Osteoblast (primary cell): ENCODE measurements around the gene ZNF680. TPM values are rescaled to one million over a fixed set of nuclear protein-coding genes. Genes with fewer than 3 reads are reported as not detected.
"Not testable (repeated sequence)": the region's sequence is repeated elsewhere in the genome, so short reads cannot be mapped to it uniquely, and the experiment has no call there.

Experiments
- DNase-seq: peaks from one replicate; pipeline ENCODE4 v3.0.0; 2011; ENCODE audit warnings: low spot score, mixed read lengths; ENCODE audit not compliant: insufficient read length; ENCODE audit errors: missing footprints
- H2AFZ ChIP-seq: 2 replicates; pipeline ENCODE4 v1.6.0; 2011; ENCODE audit warnings: mild to moderate bottlenecking, low read length
- H3K27ac ChIP-seq: 2 replicates; pipeline ENCODE4 v1.5.1; 2011; ENCODE audit warnings: mild to moderate bottlenecking, low read depth, low read length, moderate library complexity
- H3K27me3 ChIP-seq: 2 replicates; pipeline ENCODE4 v1.6.0; 2012; ENCODE audit warnings: mild to moderate bottlenecking, control low read depth, inconsistent platforms, low read length, moderate library complexity; ENCODE audit not compliant: insufficient read depth
- H3K36me3 ChIP-seq: 2 replicates; pipeline ENCODE4 v1.5.1; 2011; ENCODE audit warnings: mild to moderate bottlenecking, low read length, control low read depth, moderate library complexity; ENCODE audit not compliant: insufficient read depth
- H3K4me1 ChIP-seq: 2 replicates; pipeline ENCODE4 v1.5.1; 2011; ENCODE audit warnings: mild to moderate bottlenecking, low read length, control low read depth, moderate library complexity; ENCODE audit not compliant: insufficient read depth
- H3K4me2 ChIP-seq: 2 replicates; pipeline ENCODE4 v1.6.0; 2011; ENCODE audit warnings: mild to moderate bottlenecking, low read length; ENCODE audit not compliant: insufficient read depth
- H3K4me3 ChIP-seq: fragments of 200-600 bp; sonication (generic); 3 replicates; pipeline ENCODE4 v1.5.1; 2012; ENCODE audit warnings: mild to moderate bottlenecking, low read length, inconsistent platforms; ENCODE audit not compliant: insufficient read depth
- H3K79me2 ChIP-seq: 2 replicates; pipeline ENCODE4 v1.6.0; 2012; ENCODE audit warnings: mild to moderate bottlenecking, low read length, control low read depth, inconsistent platforms; ENCODE audit not compliant: insufficient read depth
- H3K9me3 ChIP-seq: 2 replicates; pipeline ENCODE4 v1.5.1; 2011; ENCODE audit warnings: low read depth, low read length, control low read depth
- H4K20me1 ChIP-seq: 2 replicates; pipeline ENCODE4 v1.6.0; 2012; ENCODE audit warnings: mild to moderate bottlenecking, low read length, control low read depth; ENCODE audit not compliant: insufficient read depth
- CTCF ChIP-seq: IDR thresholded peaks from 2 replicates; pipeline ENCODE4 v1.5.1; 2011; ENCODE audit warnings: mild to moderate bottlenecking, low read depth, low read length, moderate library complexity; ENCODE audit errors: extremely low read depth
- total RNA-seq: library from RNA; depleted of rRNA; stranded (reverse); fragments of >200 nt; gene quantifications from 2 replicates; pipeline ENCODE4 v1.2.3, GENCODE V29; 2012

Gene ZNF680
- total RNA-seq, 1 donor, result 12.7 TPM

GRCh38 chr7:64557601-64558322 lies 5.1 kb downstream of the ZNF680 start:
- H3K79me2 ChIP-seq, result peaks cover 84% of the 10 kb centered on the region
- peaks cover 22% of the 10 kb centered on the region for H3K4me1 ChIP-seq
- H2AFZ ChIP-seq, result no peak overlapping the region

GRCh38 chr7:64555046-64555445 lies 7.8 kb downstream of the ZNF680 start:
- Histone ChIP-seq H3K4me2 (no peak overlapping the region), H3K4me3 (no peak overlapping the region), H3K36me3 (no peaks in the 10 kb centered on the region), H2AFZ (no peak overlapping the region), H4K20me1 (no peaks in the 10 kb centered on the region), H3K27me3 (no peaks in the 10 kb centered on the region), H3K27ac (no peak overlapping the region), H3K79me2 (peaks cover 80% of the 10 kb centered on the region), H3K4me1 (peaks cover 26% of the 10 kb centered on the region), H3K9me3 (no peaks in the 10 kb centered on the region)
- DNase-seq, result no peak
- no peak for TF ChIP-seq CTCF

More at GRCh38 chr7:64557601-64558322, 5.1 kb downstream of the ZNF680 start:
- no peak for TF ChIP-seq CTCF
- Histone ChIP-seq H3K36me3 (no peaks in the 10 kb centered on the region), H3K4me2 (no peak overlapping the region), H3K4me3 (no peak overlapping the region), H3K27me3 (no peaks in the 10 kb centered on the region), H3K9me3 (no peaks in the 10 kb centered on the region), H3K27ac (no peak overlapping the region), H4K20me1 (no peaks in the 10 kb centered on the region)
- no peak for DNase-seq

GRCh38 chr7:64554188-64554587 lies 8.7 kb downstream of the ZNF680 start:
- H4K20me1 ChIP-seq, DNase-seq, H3K27ac ChIP-seq, H3K36me3 ChIP-seq, H2AFZ ChIP-seq, H3K4me3 ChIP-seq, H3K4me2 ChIP-seq, H3K27me3 ChIP-seq, H3K9me3 ChIP-seq: not testable (repeated sequence)
- Histone ChIP-seq H3K4me1 (peaks cover 23% of the 10 kb centered on the region), H3K79me2 (peaks cover 81% of the 10 kb centered on the region)

GRCh38 chr7:64551375-64552142 lies 11.3 kb downstream of the ZNF680 start:
- Histone ChIP-seq H3K4me3 (no peak overlapping the region), H3K36me3 (no peaks in the 10 kb centered on the region), H2AFZ (no peak overlapping the region), H3K27ac (no peak overlapping the region), H3K9me3 (no peaks in the 10 kb centered on the region), H3K27me3 (no peaks in the 10 kb centered on the region), H4K20me1 (no peaks in the 10 kb centered on the region), H3K79me2 (peaks cover 73% of the 10 kb centered on the region), H3K4me1 (peaks cover 11% of the 10 kb centered on the region), H3K4me2 (no peak overlapping the region)
- TF ChIP-seq CTCF, result no peak
- DNase-seq, result peak; percentile 67
